SU-DHL-6 (cell line): ENCODE measurements around the gene PPT2.

Source experiments
- H2AFZ ChIP-seq: fragments of 200-600 bp; sonication (generic); 2 replicates; pipeline ENCODE4 v1.6.1; 2014; ENCODE audit warnings: low read depth, mild to moderate bottlenecking, moderate library complexity, mixed read lengths, antibody characterized with exemption, low read length; ENCODE audit not compliant: severe bottlenecking
- H3F3A ChIP-seq: fragments of 200-600 bp; shearing (Covaris generic); 2 replicates; pipeline ENCODE4 v1.6.0; 2016; ENCODE audit warnings: antibody characterized with exemption, mild to moderate bottlenecking; ENCODE audit not compliant: insufficient read depth
- H3K27ac ChIP-seq: fragments of 200-600 bp; sonication (generic); 2 replicates; pipeline ENCODE4 v1.5.1; 2016; ENCODE audit warnings: low read depth, mild to moderate bottlenecking, low read length, moderate library complexity, mixed read lengths
- H3K27me3 ChIP-seq: fragments of 200-600 bp; sonication (generic), shearing (Covaris generic); 2 replicates; pipeline ENCODE4 v1.6.0; 2014; ENCODE audit warnings: mild to moderate bottlenecking, low read length
- H3K36me3 ChIP-seq: fragments of 200-600 bp; sonication (generic); 2 replicates; pipeline ENCODE4 v1.6.1; 2014; ENCODE audit warnings: mild to moderate bottlenecking, low read length, mixed read lengths
- H3K4me2 ChIP-seq: fragments of 300-600, 200-600 bp; shearing (Covaris generic), sonication (generic); 2 replicates; pipeline ENCODE4 v1.6.0; 2014; ENCODE audit warnings: low read length, low read depth, mild to moderate bottlenecking; ENCODE audit not compliant: poor library complexity, severe bottlenecking
- H3K4me3 ChIP-seq: fragments of 200-600 bp; sonication (generic); 2 replicates; pipeline ENCODE4 v1.5.1; 2014; ENCODE audit warnings: antibody characterized with exemption, low read length, mild to moderate bottlenecking, mixed read lengths; ENCODE audit not compliant: insufficient read depth, poor library complexity, severe bottlenecking
- H3K79me2 ChIP-seq: fragments of 200-600 bp; sonication (generic); 2 replicates; pipeline ENCODE4 v1.6.1; 2014; ENCODE audit warnings: mild to moderate bottlenecking, low read length, moderate library complexity; ENCODE audit not compliant: insufficient read depth
- H3K9ac ChIP-seq: fragments of 200-600 bp; sonication (generic); 2 replicates; pipeline ENCODE4 v1.7.0; 2014; ENCODE audit warnings: mild to moderate bottlenecking, low read length
- H3K9me2 ChIP-seq: fragments of 200-600 bp; sonication (generic); replicated peaks from 2 replicates; pipeline ENCODE4 v1.6.1; 2014; ENCODE audit warnings: low read length; ENCODE audit not compliant: insufficient read depth
- H3K9me3 ChIP-seq: fragments of 200-600 bp; sonication (generic); 2 replicates; pipeline ENCODE4 v1.6.1; 2014; ENCODE audit warnings: low read length, mixed read lengths; ENCODE audit not compliant: insufficient read depth
- H4K20me1 ChIP-seq: fragments of 200-600 bp; sonication (generic); 2 replicates; pipeline ENCODE4 v1.6.1; 2014; ENCODE audit warnings: low read depth, mild to moderate bottlenecking, antibody characterized with exemption, low read length, moderate library complexity, mixed read lengths
- CTCF ChIP-seq: fragments of 200-600 bp; sonication (generic); IDR thresholded peaks from one replicate; pipeline ENCODE4 v1.5.1; 2017; ENCODE audit warnings: antibody characterized with exemption, mild to moderate bottlenecking, low read length, moderate library complexity; ENCODE audit not compliant: insufficient read depth, poor library complexity, severe bottlenecking
- EZH2phosphoT487 ChIP-seq: fragments of 200-600 bp; sonication (generic), shearing (Covaris generic); conservative IDR thresholded peaks from 2 replicates; pipeline ENCODE4 v1.6.1; 2018; ENCODE audit warnings: mild to moderate bottlenecking, antibody characterized with exemption, low read length, moderate library complexity, mixed read lengths

PPT2 gene

GRCh38 chr6:32156891-32157290, 3.0 kb downstream of the PPT2 start:
- TF ChIP-seq CTCF (no peak), EZH2phosphoT487 (no peak)
- H3F3A ChIP-seq = peaks cover 8% of the 10 kb centered on the region; the same call in 1 of the 2 replicates
- H2AFZ ChIP-seq = no peak overlapping the region
- no peaks in the 10 kb centered on the region for H3K79me2 ChIP-seq
- 0 out of 2 replicates have a peak, but pooled peaks cover 3% of the 10 kb centered on the region for H3K36me3 ChIP-seq
- no peak overlapping the region for H3K9ac ChIP-seq
- no peaks in the 10 kb centered on the region for H4K20me1 ChIP-seq
- no peak overlapping the region for H3K4me3 ChIP-seq
- no peaks in the 10 kb centered on the region for H3K27me3 ChIP-seq
- no peak overlapping the region for H3K27ac ChIP-seq
- no peak overlapping the region for H3K4me2 ChIP-seq
- no peaks in the 10 kb centered on the region for H3K9me2 ChIP-seq
- no peaks in the 10 kb centered on the region for H3K9me3 ChIP-seq

DNA sequence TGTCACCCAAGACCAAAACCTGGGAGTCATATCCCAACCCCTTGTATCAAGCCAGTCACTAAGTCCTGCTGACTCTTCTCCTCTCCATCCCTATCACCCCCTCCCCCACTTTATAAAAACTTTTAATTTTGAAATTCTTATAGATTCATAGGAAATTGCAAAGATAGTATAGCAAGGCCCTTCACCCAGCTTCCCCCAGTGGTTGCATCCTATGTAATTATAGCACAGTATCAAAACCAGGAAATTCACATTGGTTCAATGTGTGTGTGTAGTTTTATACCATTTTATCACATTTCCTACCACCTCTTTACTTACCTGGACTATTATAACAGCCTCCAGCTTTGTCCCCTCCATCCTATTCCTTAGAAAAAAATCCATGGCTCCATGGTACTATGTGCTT, 4.1 kb downstream of the PPT2 start:
- no peaks in the 10 kb centered on the region for H4K20me1 ChIP-seq
- H3K9ac ChIP-seq = no peak overlapping the region
- H3K4me3 ChIP-seq = no peak overlapping the region
- H3K27me3 ChIP-seq = no peaks in the 10 kb centered on the region
- H3K27ac ChIP-seq = no peak overlapping the region
- H3K79me2 ChIP-seq = no peaks in the 10 kb centered on the region
- no peak overlapping the region for H3K4me2 ChIP-seq
- 0 out of 2 replicates have a peak, but pooled peaks cover 3% of the 10 kb centered on the region for H3K36me3 ChIP-seq
- peaks cover 6% of the 10 kb centered on the region; the same call in 1 of the 2 replicates for H3F3A ChIP-seq
- H2AFZ ChIP-seq = no peak overlapping the region
- no peaks in the 10 kb centered on the region for H3K9me2 ChIP-seq
- TF ChIP-seq EZH2phosphoT487 (no peak), CTCF (no peak)
- H3K9me3 ChIP-seq = no peaks in the 10 kb centered on the region

DNA sequence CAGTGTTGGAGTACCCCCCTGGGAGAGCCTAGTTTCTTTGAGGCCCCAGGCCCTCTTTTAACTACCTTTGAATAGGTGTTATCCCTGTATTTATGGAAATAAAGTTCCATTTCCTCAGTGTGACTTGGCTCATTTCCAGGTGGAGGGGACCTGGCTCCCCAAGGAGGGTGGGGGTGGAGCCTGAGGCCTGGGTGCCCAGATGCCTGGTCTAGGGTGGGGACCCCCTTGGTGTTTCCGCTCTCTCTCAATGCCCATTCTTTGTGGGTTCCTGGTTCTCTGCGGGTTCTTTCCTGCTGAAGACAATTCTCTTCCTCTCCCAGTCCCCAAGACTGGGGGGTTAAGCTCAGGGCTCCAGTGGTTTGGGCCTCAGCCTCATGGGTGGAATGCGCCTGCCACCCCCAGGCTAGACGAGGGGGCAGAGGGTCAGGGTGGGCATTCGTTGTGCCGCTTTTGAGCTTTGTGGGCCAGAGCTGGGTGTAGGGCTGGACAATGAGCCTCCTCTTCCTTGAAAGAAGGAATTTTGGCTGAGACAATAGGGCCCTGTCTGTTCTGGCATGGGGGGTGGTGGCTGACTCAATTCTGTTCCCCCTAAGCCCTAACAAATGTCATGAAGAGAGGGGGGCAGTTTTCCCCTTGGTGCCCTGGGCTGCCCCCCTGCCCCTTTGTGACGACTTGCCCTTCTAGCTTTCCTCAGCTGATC, 9.8 kb downstream of the PPT2 start:
- no peak overlapping the region for H3K9ac ChIP-seq
- H3K27ac ChIP-seq = no peak overlapping the region
- no peaks in the 10 kb centered on the region for H3K9me2 ChIP-seq
- TF ChIP-seq EZH2phosphoT487 (no peak), CTCF (no peak)
- H3K79me2 ChIP-seq = no peaks in the 10 kb centered on the region
- no peaks in the 10 kb centered on the region for H4K20me1 ChIP-seq
- no peak overlapping the region for H3K4me2 ChIP-seq
- H3K4me3 ChIP-seq = no peak overlapping the region
- no peaks in the 10 kb centered on the region for H3F3A ChIP-seq
- no peaks in the 10 kb centered on the region for H3K27me3 ChIP-seq
- H3K9me3 ChIP-seq = no peaks in the 10 kb centered on the region
- H2AFZ ChIP-seq = no peak overlapping the region
- no peaks in the 10 kb centered on the region for H3K36me3 ChIP-seq
